CD4-positive, alpha-beta T cell treated with Interleukin-10 for 1 hour (primary cell): ENCODE data around the gene FRMD1.

Source experiments
- DNase-seq: peaks from one replicate; pipeline ENCODE4 v3.0.0-alpha.2; 2020

FRMD1 gene

GRCh38 chr6:168039849-168040248 is 39.2 kb downstream of the FRMD1 start:
- no peak for DNase-seq

GRCh38 chr6:168039301-168039700 is 39.7 kb downstream of the FRMD1 start:
- no peak for DNase-seq

DNA sequence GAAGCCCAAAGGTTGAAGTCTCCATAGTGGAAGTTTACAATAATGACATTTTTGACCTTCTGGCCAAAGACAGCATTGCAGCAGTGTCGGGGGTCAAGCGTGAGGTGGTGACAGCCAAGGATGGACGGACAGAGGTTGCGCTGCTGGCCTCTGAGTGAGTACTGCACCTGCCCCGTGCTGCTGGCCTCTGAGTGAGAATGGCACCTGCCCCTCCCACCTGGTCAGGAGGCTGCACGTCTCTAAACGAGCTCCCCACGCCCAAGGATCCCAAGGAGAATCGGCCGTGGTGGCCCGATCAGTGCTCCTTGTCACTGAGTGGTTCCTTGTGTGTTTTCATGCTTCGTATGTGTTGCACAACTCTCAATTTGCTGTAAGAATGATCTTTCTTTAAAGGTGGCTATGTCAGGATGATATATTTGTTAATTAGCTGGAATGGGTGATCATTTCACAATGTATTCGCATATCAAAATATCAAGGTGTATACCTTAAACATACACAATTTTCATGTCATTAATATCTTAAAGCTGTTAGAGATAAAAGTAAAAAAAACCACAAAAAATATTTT is 40.4 kb downstream of the FRMD1 start:
- DNase-seq: no peak

DNA sequence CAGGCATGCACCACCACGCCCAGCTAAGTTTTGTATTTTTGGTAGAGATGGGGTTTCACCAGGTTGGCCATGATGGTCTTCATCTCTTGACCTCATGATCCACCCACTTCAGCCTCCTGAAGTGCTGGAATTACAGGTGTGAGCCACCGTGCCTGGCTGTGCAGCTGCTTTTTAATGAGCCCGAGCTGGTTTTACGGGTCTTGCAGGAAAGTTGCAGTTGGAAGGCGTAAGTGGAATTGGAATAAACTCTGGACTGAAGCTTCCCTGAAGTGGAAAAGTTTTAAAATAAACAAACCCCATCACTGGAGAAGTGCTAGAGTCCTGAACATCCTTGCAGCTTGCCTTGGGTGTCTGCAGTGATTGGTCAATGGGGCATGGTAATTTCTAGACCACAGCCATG is 41.2 kb downstream of the FRMD1 start:
- no peak for DNase-seq

DNA sequence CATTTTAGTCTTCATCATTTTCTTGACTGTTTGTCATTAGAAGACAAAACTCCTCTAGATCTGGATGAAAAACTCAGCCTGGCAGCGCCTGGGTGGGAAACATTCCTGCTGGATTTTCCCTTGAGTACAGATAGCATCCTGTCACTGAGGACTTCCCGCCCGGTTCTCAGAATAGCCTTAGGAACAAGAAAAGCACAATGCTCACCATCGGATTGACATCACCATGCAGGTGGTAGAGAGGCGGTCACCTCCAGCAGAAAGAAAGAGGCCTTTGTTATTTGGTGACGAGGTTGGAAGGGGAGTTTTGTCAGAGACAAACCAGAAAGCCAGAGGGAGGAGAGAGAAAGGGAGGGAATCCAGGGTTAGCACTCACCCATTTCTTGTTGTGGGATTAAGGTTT is 41.8 kb downstream of the FRMD1 start:
- no peak for DNase-seq

DNA sequence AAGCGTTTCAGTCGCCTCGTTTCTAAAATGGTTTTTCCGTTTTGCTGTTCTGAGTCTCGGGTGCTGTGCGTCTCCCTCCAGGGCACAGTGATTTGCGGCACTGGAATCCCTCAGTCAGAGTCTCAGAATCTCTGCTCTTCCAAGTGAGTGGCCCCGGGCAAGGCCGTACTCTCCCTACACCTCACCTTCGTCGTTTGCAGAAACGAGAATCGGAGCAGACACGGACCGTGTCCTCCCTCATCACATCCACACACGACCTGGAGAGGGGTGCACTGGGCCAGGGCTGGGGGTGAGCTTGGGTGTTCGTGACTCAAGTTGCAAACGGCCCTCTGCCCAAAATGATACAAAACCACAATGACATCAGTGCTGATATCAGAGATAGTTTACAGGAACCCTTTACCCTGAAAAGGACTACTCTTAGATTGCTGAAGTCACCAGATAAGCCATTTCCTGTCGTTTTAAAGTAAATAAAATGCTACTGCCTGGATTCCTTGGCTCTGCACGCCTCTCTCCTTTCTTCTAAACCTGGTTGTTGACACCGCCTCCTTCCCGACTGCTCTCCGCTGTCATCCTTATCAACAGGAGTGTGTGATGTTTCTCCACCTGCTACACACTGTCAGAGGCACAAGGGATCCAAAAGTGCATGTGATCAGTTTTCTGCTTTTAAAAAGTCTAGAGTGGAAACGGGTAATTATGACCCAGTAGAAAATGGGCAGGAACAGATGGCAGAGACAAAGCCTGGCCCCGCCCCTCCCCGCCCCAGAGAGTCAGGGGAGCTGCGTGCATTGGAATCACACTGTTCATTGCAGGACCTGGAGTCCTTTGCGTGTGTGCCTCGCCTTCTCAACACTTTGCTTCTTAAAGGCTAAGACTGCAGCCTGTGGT is 43.1 kb downstream of the FRMD1 start:
- no peak for DNase-seq

DNA sequence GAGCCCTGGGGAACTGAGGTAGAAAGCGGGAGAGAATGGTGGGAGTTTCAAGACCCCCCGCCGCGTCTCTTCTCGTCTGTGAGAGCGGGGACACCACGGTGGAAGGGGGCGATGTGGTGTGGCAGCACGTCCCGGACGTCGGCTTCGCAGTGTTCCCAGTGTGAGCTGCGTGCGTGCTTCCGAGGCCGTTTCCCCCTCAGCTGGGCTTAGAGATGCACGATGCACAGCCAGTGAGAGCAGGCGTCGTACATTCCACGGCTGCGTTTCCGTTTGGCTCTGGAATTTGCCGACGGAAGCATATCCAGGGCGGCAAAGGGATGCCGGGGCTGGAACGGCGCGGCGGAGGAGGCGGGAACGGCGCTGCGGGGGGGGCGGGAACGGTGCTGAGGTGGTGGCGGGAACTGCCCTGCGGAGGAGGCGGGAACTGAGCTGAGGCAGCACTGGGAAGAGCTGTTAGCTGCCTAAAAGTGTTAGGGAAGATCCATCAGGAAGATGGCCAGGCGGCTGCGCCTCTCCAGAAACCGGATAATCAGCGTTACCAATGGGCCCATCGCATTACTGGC is 43.8 kb downstream of the FRMD1 start:
- DNase-seq: no peak

DNA sequence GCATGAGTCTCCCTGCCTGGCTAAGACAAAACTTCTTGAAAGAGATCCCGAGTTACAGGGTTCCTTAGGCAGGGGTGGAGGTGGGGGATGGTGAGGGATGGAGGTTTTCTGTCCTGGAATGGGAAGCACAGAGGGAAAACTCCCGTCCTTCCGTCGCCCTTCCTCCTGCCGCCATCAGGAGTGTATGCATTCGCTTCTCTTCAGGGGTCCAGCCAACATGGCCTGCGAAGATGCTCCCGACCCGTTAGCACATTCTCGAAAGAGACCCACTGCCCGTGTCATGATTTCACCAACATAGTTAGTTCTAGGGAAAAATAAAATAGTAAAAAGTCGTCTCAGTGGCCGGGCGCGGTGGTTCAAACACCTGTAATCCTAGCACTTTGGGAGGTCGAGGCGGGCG is 44.5 kb downstream of the FRMD1 start:
- DNase-seq: no peak

- DNase-seq: no peak
These were observed 45.2 kb downstream of the FRMD1 start for GRCh38 chr6:168033791-168034190.

DNA sequence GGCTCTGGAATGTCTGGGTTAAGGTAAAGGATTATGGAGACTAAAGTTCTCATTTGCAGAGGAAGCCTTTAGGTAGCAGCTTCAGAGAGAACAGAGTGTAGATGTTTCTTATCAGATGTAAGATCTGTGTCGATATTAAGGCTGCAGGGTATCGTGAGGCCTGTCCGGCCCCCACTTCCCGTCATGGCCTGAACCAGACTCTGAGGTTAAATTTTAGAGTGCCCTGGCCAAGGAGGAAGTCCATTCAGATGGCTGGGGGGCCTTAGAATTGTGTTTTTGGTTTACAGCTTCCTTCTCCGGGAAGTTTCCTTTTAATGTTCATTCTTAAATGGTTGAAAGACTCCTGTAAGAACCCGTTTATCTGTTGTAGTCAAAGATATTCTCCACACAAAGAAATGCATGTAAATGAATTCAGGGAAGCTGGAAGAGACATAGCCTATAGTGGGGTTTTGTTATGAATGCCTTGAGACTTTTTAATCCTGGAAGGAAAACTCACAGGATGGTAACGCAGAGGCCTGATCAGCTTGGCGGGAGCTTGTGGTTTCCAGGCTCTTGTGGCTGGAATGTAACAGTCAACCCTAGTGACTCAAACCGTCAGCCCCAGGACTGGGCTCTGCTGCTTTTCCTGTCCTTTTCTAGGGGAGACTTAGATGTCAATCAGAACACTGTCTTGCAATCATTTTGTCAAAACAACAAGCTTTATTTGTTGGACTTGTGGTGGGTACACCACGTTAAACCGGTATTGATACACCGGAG is 46.8 kb downstream of the FRMD1 start:
- no peak for DNase-seq

DNA sequence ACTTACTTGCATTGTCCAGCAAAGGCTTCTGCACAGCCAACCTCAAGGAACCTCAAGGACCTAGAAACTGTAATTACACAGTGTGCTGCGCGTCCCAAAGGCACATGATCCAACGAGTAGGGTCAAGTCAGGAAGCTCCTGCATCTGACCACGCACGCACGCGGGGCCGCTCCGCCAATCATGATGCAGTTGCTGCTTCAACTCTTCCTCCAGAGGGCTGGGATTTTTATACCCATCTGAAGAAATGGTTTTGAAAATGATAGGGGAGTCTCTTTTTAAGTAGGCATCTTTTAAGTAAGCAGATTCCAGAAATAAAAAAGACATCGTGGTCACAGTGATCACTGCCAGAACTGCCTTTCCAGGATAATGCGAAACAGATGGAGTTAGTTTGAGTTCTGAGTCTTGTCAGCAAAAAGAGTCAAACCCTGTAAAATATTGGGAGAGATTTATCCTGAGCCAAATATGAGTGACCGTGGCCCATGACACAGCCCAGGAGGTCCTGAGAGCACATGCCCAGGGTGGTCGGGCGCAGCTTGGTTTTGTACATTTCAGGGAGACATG is 47.5 kb downstream of the FRMD1 start:
- no peak for DNase-seq

DNA sequence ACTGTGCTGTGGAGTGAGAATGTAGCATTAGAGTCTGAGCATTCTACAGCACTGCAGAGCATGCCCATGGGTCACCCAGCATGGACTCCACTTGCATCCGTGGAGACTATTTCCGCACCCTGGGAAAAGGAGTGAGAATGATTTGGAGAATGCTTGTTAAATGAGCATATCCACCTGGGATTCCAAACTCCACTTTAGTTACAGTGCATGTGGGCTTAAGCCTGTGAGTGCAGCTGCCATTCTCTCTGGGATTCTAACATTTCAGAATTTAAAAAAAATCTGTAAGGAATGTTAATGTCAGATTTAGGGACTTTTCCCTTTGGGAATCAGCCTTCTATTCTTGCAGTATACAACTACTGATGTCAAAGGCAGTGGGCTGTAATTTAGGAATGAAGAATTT is 48.1 kb downstream of the FRMD1 start:
- DNase-seq: no peak

GRCh38 chr6:168030218-168030746 is 48.7 kb downstream of the FRMD1 start:
- no peak for DNase-seq

GRCh38 chr6:168029459-168030217 is 49.4 kb downstream of the FRMD1 start:
- no peak for DNase-seq

- no peak for DNase-seq
These were observed 50.8 kb downstream of the FRMD1 start for GRCh38 chr6:168028181-168028580.

DNA sequence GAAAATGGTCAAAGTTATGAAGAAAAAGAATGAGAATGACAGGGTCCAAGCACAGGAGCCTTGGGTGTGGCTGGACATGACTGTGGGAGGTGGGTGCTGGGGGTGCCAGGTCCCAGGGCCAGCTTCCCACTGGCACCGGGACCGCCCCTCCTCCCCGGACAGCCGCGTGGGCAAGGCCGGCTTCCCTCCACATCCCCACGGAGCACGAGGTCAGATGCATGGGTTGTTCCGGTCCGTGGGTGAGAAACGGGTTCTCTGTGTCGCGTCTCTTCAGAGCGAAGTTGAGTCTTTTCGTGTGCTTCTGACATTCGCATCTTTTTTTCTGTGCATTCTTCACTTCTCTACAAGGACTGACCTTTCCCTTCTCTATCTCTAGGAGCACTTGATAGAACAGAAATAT is 51.5 kb downstream of the FRMD1 start:
- DNase-seq: no peak

DNA sequence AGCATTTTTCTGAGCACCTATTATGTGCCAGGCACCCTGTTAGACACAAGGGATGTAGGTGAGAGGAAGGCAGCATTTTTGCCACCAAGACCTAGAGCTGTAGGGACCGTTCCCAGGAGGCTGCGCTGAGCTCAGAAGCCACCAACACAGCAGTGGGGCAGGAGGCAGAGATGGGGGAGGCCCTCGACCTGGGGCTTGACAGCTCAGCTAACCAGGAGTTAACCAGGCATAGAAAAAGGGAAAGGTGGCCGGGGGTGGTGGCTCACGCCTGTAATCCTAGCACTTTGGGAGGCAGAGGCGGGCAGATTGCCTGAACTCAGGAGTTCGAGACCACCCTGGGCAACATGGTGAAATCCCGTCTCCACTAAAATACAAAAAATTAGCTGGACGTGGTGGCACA is 52.1 kb downstream of the FRMD1 start:
- no peak for DNase-seq

GRCh38 chr6:168025831-168026710 is 52.9 kb downstream of the FRMD1 start:
- no peak for DNase-seq

DNA sequence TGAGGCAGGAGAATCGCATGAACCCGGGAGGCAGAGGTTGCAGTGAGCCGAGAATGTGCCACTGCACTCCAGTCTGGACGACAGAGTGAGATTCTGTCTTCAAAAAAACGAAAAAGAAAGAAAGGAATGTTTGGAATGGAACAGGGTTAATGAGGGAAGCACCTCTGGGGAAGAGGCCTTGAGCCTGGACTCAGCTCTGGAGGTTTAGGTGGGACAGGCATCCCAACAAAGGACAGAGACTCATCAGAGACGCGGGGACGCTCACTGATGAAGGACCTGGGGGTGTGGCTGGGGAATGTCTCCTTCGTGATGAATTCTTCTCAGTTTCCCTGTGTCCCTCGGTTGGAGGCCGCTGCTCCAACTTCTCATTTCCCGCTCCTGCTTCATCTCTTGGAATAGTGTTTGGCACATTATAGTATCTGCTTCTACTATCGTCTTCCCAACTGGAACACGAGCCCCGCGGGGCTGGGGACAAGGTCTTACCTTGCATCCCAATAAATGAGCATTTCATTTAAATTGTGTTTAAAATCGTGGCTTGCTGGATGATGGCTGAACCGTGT is 54.0 kb downstream of the FRMD1 start:
- DNase-seq: no peak

- DNase-seq: no peak
These were observed 56.3 kb downstream of the FRMD1 start for GRCh38 chr6:168022488-168023321.
